KMS-11 (cell line): ENCODE measurements around the gene TRAF1.

ENCODE experiments used
- H2AFZ ChIP-seq: fragments of 200-600 bp; sonication (generic); 2 replicates; pipeline ENCODE4 v1.6.1; 2016; ENCODE audit warnings: antibody characterized with exemption, mixed run types, low read depth
- H3K27ac ChIP-seq: fragments of 200-600 bp; sonication (generic); 2 replicates; pipeline ENCODE4 v1.6.1; 2016; ENCODE audit warnings: mild to moderate bottlenecking, mixed run types
- H3K27me3 ChIP-seq: fragments of 200-600 bp; sonication (generic); 2 replicates; pipeline ENCODE4 v1.6.1; 2017; ENCODE audit warnings: mild to moderate bottlenecking, low read depth, mixed run types, moderate library complexity; ENCODE audit not compliant: insufficient read depth
- H3K36me3 ChIP-seq: fragments of 200-600 bp; sonication (generic); 2 replicates; pipeline ENCODE4 v1.6.1; 2017; ENCODE audit warnings: mild to moderate bottlenecking, mixed run types; ENCODE audit not compliant: insufficient read depth
- H3K4me1 ChIP-seq: fragments of 200-600 bp; sonication (generic); 2 replicates; pipeline ENCODE4 v1.6.1; 2016; ENCODE audit warnings: mild to moderate bottlenecking, low read depth, mixed run types; ENCODE audit not compliant: poor library complexity, severe bottlenecking
- H3K4me2 ChIP-seq: fragments of 200-600 bp; sonication (generic); 2 replicates; pipeline ENCODE4 v1.7.0; 2016; ENCODE audit warnings: mild to moderate bottlenecking, mixed run types
- H3K4me3 ChIP-seq: fragments of 200-600 bp; sonication (generic); IDR thresholded peaks from 2 replicates; pipeline ENCODE4 v1.6.1; 2017; ENCODE audit warnings: low read depth, low read length, mixed read lengths; ENCODE audit not compliant: insufficient read depth
- H3K79me2 ChIP-seq: fragments of 200-600 bp; sonication (generic); 2 replicates; pipeline ENCODE4 v1.6.1; 2016; ENCODE audit warnings: low read depth, mixed run types; ENCODE audit not compliant: insufficient read depth
- H3K9ac ChIP-seq: fragments of 200-600 bp; sonication (generic); 2 replicates; pipeline ENCODE4 v1.6.1; 2016; ENCODE audit warnings: mild to moderate bottlenecking, mixed run types
- H4K20me1 ChIP-seq: fragments of 200-600 bp; sonication (generic); 2 replicates; pipeline ENCODE4 v1.6.1; 2016; ENCODE audit warnings: mild to moderate bottlenecking, mixed run types; ENCODE audit not compliant: insufficient read depth
- TF ChIP-seq, protein P1 (sequence below): fragments of 200-600 bp; sonication (generic); conservative IDR thresholded peaks from 2 replicates; pipeline ENCODE4 v1.6.1; 2017; ENCODE audit warnings: low read depth, mild to moderate bottlenecking, antibody characterized with exemption, low read length, moderate library complexity, mixed read lengths

The TRAF1 gene

DNA sequence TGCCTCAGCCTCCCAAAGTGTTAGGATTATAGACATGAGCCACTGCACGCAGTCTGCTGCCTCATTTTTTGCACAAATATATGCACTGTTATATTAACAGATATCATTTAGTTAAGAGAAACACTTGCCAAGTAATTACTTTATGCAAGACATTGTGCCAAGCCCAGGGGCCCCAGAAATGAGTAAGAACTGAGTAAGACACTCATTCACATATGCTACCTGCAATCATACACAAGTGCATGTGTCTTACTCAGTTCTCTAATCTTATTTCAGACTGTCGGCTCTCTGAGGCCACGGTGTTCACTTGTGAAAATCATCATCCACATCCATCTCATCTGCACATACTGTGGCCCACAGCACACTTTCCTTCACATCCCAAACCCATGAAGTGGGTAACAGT, 16.0 kb downstream of the TRAF1 start:
- Histone ChIP-seq H3K9ac (no peak overlapping the region), H2AFZ (no peak overlapping the region), H3K4me3 (no peak overlapping the region), H3K36me3 (no peaks in the 10 kb centered on the region), H4K20me1 (no peaks in the 10 kb centered on the region), H3K27ac (no peak overlapping the region), H3K4me1 (no peaks in the 10 kb centered on the region), H3K27me3 (no peaks in the 10 kb centered on the region), H3K79me2 (no peaks in the 10 kb centered on the region), H3K4me2 (no peak overlapping the region)
- TF ChIP-seq, protein P1, sequence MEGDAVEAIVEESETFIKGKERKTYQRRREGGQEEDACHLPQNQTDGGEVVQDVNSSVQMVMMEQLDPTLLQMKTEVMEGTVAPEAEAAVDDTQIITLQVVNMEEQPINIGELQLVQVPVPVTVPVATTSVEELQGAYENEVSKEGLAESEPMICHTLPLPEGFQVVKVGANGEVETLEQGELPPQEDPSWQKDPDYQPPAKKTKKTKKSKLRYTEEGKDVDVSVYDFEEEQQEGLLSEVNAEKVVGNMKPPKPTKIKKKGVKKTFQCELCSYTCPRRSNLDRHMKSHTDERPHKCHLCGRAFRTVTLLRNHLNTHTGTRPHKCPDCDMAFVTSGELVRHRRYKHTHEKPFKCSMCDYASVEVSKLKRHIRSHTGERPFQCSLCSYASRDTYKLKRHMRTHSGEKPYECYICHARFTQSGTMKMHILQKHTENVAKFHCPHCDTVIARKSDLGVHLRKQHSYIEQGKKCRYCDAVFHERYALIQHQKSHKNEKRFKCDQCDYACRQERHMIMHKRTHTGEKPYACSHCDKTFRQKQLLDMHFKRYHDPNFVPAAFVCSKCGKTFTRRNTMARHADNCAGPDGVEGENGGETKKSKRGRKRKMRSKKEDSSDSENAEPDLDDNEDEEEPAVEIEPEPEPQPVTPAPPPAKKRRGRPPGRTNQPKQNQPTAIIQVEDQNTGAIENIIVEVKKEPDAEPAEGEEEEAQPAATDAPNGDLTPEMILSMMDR: no peak

DNA sequence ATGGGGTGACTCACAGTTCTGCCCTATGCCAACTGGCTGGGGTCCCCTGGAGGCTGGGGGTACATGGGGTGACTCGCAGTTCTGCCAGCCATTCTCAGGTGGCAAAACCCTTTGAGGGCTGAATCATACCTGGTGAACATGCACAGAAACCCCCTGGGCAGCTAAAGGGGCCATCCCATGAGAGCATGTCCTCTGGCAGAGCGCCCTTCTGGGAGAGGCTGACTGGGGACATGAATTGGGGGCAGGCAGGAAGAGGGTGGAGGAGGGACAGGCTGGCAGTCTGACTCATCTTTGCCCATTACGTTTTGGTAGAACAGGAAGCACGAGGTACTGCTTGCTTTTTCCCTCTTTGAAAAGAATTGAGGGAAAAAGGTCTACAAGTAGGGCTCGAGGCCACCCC, 16.7 kb downstream of the TRAF1 start:
- no peaks in the 10 kb centered on the region for H3K27me3 ChIP-seq
- no peak overlapping the region for H3K9ac ChIP-seq
- TF ChIP-seq, protein P1: no peak
- no peaks in the 10 kb centered on the region for H4K20me1 ChIP-seq
- H3K4me3 ChIP-seq: no peak overlapping the region
- H3K36me3 ChIP-seq: no peaks in the 10 kb centered on the region
- no peak overlapping the region for H3K4me2 ChIP-seq
- no peaks in the 10 kb centered on the region for H3K4me1 ChIP-seq
- no peak overlapping the region for H2AFZ ChIP-seq
- H3K79me2 ChIP-seq: no peaks in the 10 kb centered on the region
- no peak overlapping the region for H3K27ac ChIP-seq

DNA sequence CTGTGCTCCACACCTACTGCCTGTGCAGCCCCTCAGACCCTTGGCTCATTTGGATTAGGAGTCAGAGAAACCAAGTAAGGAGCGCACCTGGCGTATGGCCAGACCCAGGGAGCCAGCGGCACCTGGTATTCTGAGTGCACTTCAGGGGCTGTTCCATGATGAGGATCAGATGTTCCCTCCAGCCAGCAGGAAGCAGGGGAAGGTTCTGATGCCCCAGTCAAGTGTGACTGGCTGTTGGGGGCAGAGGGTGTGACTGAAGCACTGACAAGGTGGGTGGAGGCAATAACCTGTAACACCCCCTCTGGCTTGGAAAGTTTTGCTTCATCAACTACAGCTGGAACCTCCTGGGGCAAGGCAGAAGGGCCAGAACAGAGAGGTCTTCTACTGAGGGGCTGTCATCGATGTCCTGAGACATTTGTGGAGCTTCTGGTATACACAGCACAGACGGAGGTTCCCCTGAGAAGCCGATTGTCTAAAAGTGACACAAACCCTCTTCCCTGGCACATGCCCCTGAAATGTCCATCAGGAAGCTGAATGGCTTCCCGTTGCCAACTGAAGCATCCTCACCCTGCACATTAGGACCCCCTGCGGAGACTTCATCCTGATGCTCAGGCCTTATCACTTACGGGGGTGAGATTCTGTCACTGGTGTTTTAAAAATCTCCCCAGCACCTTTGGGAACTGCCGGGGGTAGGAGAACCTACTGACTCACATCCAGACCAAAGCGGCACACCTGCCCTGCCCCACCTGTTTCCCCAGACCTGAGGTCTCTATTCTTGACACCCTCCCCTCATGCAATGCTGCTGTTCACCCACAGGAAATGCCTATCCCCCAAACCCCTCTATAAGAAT, 21.1 kb downstream of the TRAF1 start:
- H3K9ac ChIP-seq: no peak overlapping the region
- no peak overlapping the region for H3K27ac ChIP-seq
- no peaks in the 10 kb centered on the region for H4K20me1 ChIP-seq
- no peaks in the 10 kb centered on the region for H3K27me3 ChIP-seq
- no peak overlapping the region for H3K4me2 ChIP-seq
- H3K4me1 ChIP-seq: peaks cover 12% of the 10 kb centered on the region
- no peak overlapping the region for H2AFZ ChIP-seq
- no peaks in the 10 kb centered on the region for H3K79me2 ChIP-seq
- no peak overlapping the region for H3K4me3 ChIP-seq
- no peaks in the 10 kb centered on the region for H3K36me3 ChIP-seq
- TF ChIP-seq, protein P1: no peak

DNA sequence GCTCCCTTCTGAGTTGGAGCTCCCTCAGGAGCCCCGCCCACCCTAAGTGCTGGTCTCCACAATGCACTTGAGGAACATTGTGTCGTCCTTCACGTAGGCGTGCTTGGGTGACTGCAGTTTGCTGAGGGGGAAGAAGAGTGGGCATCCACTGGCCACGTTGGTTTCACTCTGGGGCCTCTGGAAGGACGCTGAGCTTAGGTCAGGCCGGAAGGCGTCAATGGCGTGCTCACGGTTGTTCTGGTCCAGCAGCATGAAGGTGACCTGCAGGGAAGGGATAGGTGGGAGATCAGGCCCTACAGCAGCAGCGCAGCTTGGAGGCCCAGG, 21.7 kb downstream of the TRAF1 start:
- Histone ChIP-seq H2AFZ (no peak overlapping the region), H4K20me1 (no peaks in the 10 kb centered on the region), H3K27me3 (no peaks in the 10 kb centered on the region), H3K9ac (no peak overlapping the region), H3K4me1 (peaks cover 12% of the 10 kb centered on the region), H3K79me2 (no peaks in the 10 kb centered on the region), H3K36me3 (no peaks in the 10 kb centered on the region), H3K27ac (no peak overlapping the region), H3K4me2 (no peak overlapping the region), H3K4me3 (no peak overlapping the region)
- TF ChIP-seq, protein P1: no peak
